NT2/D1 (cell line): Measurements from ENCODE around the gene RERG.

Source experiments
- SUZ12 ChIP-seq: IDR thresholded peaks from 2 replicates; pipeline ENCODE4 v1.6.1; 2011; ENCODE audit not compliant: insufficient read length, insufficient read depth; ENCODE audit errors: extremely low read depth
- YY1 ChIP-seq: IDR thresholded peaks from 2 replicates; pipeline ENCODE4 v1.6.1; 2011; ENCODE audit not compliant: insufficient read length, insufficient read depth
- ZNF274 ChIP-seq: IDR thresholded peaks from 2 replicates; pipeline ENCODE4 v1.6.1; 2011; ENCODE audit warnings: mild to moderate bottlenecking, low read depth, low read length

GRCh38 chr12:15059123-15059522 is 162.1 kb downstream of the RERG start:
- TF ChIP-seq YY1 (no peak), SUZ12 (no peak), ZNF274 (no peak)
